Activated naive CD4-positive, alpha-beta T cell treated with anti-CD3 and anti-CD28 coated beads for 36 hours (primary cell): ENCODE data around the gene GABRG3. TPM values are rescaled to one million over a fixed set of nuclear protein-coding genes. Genes with fewer than 3 reads are reported as not detected.

Experiments used
- CTCF ChIA-PET: fragments of 350-600 bp; sonication (Branson Sonifier 250); formaldehyde crosslinking; loops from one replicate; lab custom pipeline; 2021; ENCODE audit warnings: antibody characterized with exemption; lab: Charles Lee
- DNase-seq: peaks from one replicate; pipeline ENCODE4 v3.0.0-alpha.2; 2020
- H3K27ac Mint-ChIP-seq: one replicate; pipeline ENCODE4 v1.8.0; 2021; ENCODE audit warnings: mild to moderate bottlenecking, mixed read lengths
- H3K27me3 Mint-ChIP-seq: one replicate; pipeline ENCODE4 v1.8.0; 2021; ENCODE audit warnings: low read depth, mixed read lengths
- H3K36me3 Mint-ChIP-seq: one replicate; pipeline ENCODE4 v1.8.0; 2021; ENCODE audit warnings: low read depth, mixed read lengths
- H3K4me1 Mint-ChIP-seq: one replicate; pipeline ENCODE4 v1.8.0; 2021; ENCODE audit warnings: low read depth, mixed read lengths
- H3K4me3 Mint-ChIP-seq: one replicate; pipeline ENCODE4 v1.8.0; 2021; ENCODE audit warnings: mild to moderate bottlenecking, moderate library complexity, mixed read lengths
- H3K9me3 Mint-ChIP-seq: one replicate; pipeline ENCODE4 v1.8.0; 2021; ENCODE audit warnings: mixed read lengths
- intact Hi-C: fragments of 100-400 bp; cut with micrococcal nuclease; formaldehyde crosslinking; loops from one replicate; pipeline ENCODE4 v1.15.1; 2023
- total RNA-seq, 2 experiments: library from RNA; stranded (reverse); gene quantifications; one replicate each; pipeline ENCODE4 v1.2.3, GENCODE V29; 2021

Gene GABRG3
- total RNA-seq, 2 experiments from 2014 or later = not detected

GRCh38 chr15:27545494-27546255 is 574.7 kb downstream of the GABRG3 start:
- Mint-ChIP-seq H3K9me3 (peaks cover 8% of the 10 kb centered on the region), H3K27me3 (no peaks in the 10 kb centered on the region), H3K36me3 (no peaks in the 10 kb centered on the region), H3K27ac (no peak overlapping the region), H3K4me1 (no peaks in the 10 kb centered on the region), H3K4me3 (no peak overlapping the region)
- intact Hi-C loops = no loop called here
- CTCF ChIA-PET = no interaction called here
- no peak for DNase-seq

GRCh38 chr15:27549746-27550145 is 578.8 kb downstream of the GABRG3 start:
- Mint-ChIP-seq H3K27ac (no peak overlapping the region), H3K4me3 (no peak overlapping the region), H3K36me3 (no peaks in the 10 kb centered on the region), H3K4me1 (no peaks in the 10 kb centered on the region), H3K9me3 (peaks cover 3% of the 10 kb centered on the region), H3K27me3 (no peaks in the 10 kb centered on the region)
- intact Hi-C loops = no loop called here
- CTCF ChIA-PET = no interaction called here
- DNase-seq = no peak

- Mint-ChIP-seq H3K4me3 (no peak overlapping the region), H3K9me3 (peaks cover 6% of the 10 kb centered on the region), H3K4me1 (no peaks in the 10 kb centered on the region), H3K27me3 (no peaks in the 10 kb centered on the region), H3K27ac (no peak overlapping the region), H3K36me3 (no peaks in the 10 kb centered on the region)
- CTCF ChIA-PET = no interaction called here
- intact Hi-C loops = no loop called here
- DNase-seq = no peak
These were observed 579.7 kb downstream of the GABRG3 start for GRCh38 chr15:27550635-27551034.

- Mint-ChIP-seq H3K9me3 (peaks cover 17% of the 10 kb centered on the region), H3K27me3 (no peaks in the 10 kb centered on the region), H3K4me1 (no peaks in the 10 kb centered on the region), H3K4me3 (no peak overlapping the region), H3K36me3 (no peaks in the 10 kb centered on the region), H3K27ac (no peak overlapping the region)
- DNase-seq = no peak
- intact Hi-C loops = no loop called here
- CTCF ChIA-PET = no interaction called here
These were observed 590.8 kb downstream of the GABRG3 start for GRCh38 chr15:27561816-27562215.

GRCh38 chr15:27563765-27564370 is 592.9 kb downstream of the GABRG3 start:
- peaks cover 14% of the 10 kb centered on the region for H3K9me3 Mint-ChIP-seq
- CTCF ChIA-PET = no interaction called here
- H3K27me3 Mint-ChIP-seq = no peaks in the 10 kb centered on the region
- no peaks in the 10 kb centered on the region for H3K36me3 Mint-ChIP-seq
- DNase-seq = no peak
- no peak overlapping the region for H3K27ac Mint-ChIP-seq
- intact Hi-C loops = no loop called here
- H3K4me3 Mint-ChIP-seq = no peak overlapping the region
- no peaks in the 10 kb centered on the region for H3K4me1 Mint-ChIP-seq

GRCh38 chr15:27564656-27565055 is 593.7 kb downstream of the GABRG3 start:
- Mint-ChIP-seq H3K4me3 (no peak overlapping the region), H3K27ac (no peak overlapping the region), H3K27me3 (no peaks in the 10 kb centered on the region), H3K36me3 (no peaks in the 10 kb centered on the region), H3K4me1 (no peaks in the 10 kb centered on the region), H3K9me3 (peaks cover 11% of the 10 kb centered on the region)
- CTCF ChIA-PET = no interaction called here
- DNase-seq = no peak
- intact Hi-C loops = no loop called here

GRCh38 chr15:27570746-27571145 is 599.8 kb downstream of the GABRG3 start:
- Mint-ChIP-seq H3K27me3 (peaks cover 2% of the 10 kb centered on the region), H3K36me3 (no peaks in the 10 kb centered on the region), H3K9me3 (peaks cover 7% of the 10 kb centered on the region), H3K4me3 (no peak overlapping the region), H3K27ac (no peak overlapping the region), H3K4me1 (no peaks in the 10 kb centered on the region)
- CTCF ChIA-PET = no interaction called here
- intact Hi-C loops = no loop called here
- no peak for DNase-seq

GRCh38 chr15:27573805-27574485 is 603.0 kb downstream of the GABRG3 start:
- H3K36me3 Mint-ChIP-seq = no peaks in the 10 kb centered on the region
- H3K4me3 Mint-ChIP-seq = no peak overlapping the region
- no peak for DNase-seq
- CTCF ChIA-PET = no interaction called here
- H3K27ac Mint-ChIP-seq = no peak overlapping the region
- peaks cover 3% of the 10 kb centered on the region for H3K9me3 Mint-ChIP-seq
- peaks cover 2% of the 10 kb centered on the region for H3K27me3 Mint-ChIP-seq
- intact Hi-C loops = no loop called here
- H3K4me1 Mint-ChIP-seq = no peaks in the 10 kb centered on the region

GRCh38 chr15:27574541-27575054 is 603.6 kb downstream of the GABRG3 start:
- Mint-ChIP-seq H3K4me1 (no peaks in the 10 kb centered on the region), H3K4me3 (no peak overlapping the region), H3K27me3 (peaks cover 2% of the 10 kb centered on the region), H3K36me3 (no peaks in the 10 kb centered on the region), H3K27ac (no peak overlapping the region), H3K9me3 (peaks cover 3% of the 10 kb centered on the region)
- intact Hi-C loops = no loop called here
- no peak for DNase-seq
- CTCF ChIA-PET = no interaction called here

- H3K27ac Mint-ChIP-seq = no peak overlapping the region
- peaks cover 2% of the 10 kb centered on the region for H3K27me3 Mint-ChIP-seq
- H3K4me1 Mint-ChIP-seq = no peaks in the 10 kb centered on the region
- DNase-seq = no peak
- peaks cover 3% of the 10 kb centered on the region for H3K9me3 Mint-ChIP-seq
- intact Hi-C loops = no loop called here
- H3K4me3 Mint-ChIP-seq = no peak overlapping the region
- CTCF ChIA-PET = no interaction called here
- no peaks in the 10 kb centered on the region for H3K36me3 Mint-ChIP-seq
These were observed 604.5 kb downstream of the GABRG3 start for GRCh38 chr15:27575521-27575920.

- Mint-ChIP-seq H3K4me1 (no peaks in the 10 kb centered on the region), H3K36me3 (no peaks in the 10 kb centered on the region), H3K27ac (no peak overlapping the region), H3K4me3 (no peak overlapping the region), H3K9me3 (peaks cover 3% of the 10 kb centered on the region), H3K27me3 (peaks cover 2% of the 10 kb centered on the region)
- intact Hi-C loops = no loop called here
- CTCF ChIA-PET = no interaction called here
- DNase-seq = no peak
These were observed 605.6 kb downstream of the GABRG3 start for GRCh38 chr15:27576576-27576975.

- intact Hi-C loops = no loop called here
- Mint-ChIP-seq H3K9me3 (no peaks in the 10 kb centered on the region), H3K4me3 (no peak overlapping the region), H3K36me3 (no peaks in the 10 kb centered on the region), H3K4me1 (no peaks in the 10 kb centered on the region), H3K27ac (no peak overlapping the region), H3K27me3 (peaks cover 2% of the 10 kb centered on the region)
- CTCF ChIA-PET = no interaction called here
- no peak for DNase-seq
These were observed 608.8 kb downstream of the GABRG3 start for GRCh38 chr15:27579738-27580137.
